C1 segment of cervical spinal cord (tissue), 14 donors: ENCODE measurements around the gene ATXN3L.

Experiments
- DNase-seq, 14 donors: peaks; one replicate each; lab custom pipeline; 2025; lab: John Stamatoyannopoulos, UW

The ATXN3L gene

DNA sequence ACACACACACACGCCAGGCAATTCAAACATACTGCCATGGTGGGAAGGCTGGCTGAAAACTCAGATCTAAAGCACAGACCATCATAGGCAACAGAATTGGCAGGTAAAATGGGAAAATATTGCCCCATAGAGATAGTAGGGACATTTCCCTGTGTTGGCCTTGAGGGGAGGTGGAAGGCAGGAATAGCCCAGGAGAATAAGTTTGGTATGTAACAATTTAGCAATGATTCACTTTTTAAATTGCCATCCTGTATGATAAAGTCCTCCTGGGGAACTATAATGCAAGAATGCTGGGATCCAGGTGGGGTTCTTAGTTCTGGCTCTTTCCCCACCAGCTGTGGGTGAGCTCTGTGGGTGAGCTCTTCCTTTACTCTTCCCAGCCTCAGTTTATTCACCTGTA is 51.0 kb downstream of the ATXN3L start:
- no peak for DNase-seq
